ENCODE measurements around the gene CDYL2.

Gene CDYL2

DNA sequence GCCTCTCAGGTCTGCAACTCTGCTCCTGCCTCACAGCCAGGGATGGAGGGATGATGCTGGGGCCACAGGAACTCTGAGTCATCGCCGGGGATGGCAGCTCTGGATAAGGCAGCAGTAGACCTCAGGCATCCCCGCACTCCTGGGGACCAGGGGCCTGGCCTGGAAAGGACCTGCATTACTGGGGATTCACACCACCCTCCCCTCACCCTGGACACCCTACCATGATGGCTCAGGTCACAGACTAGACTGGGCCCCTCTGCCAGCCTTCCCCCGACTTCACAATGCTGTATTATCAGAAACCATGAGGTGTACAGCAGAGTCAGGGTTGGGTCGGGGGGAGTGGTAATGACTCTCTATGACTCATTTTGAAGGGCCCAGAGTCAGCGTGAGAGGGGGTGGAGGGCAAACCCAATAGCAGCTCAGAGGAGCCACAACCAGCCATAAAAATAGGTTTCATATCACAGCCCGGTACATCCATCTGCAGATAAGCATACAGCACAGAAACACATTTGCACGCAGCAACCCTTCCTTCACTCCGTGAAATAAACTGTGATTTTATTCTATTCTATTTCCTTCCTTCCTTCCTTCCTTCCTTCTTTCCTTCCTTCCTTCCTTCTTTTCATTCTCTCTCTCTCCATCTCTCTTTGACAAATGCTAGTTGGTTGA is 234.8 kb downstream of the CDYL2 start:
- TF ChIP-seq ZNF8 (CRISPR knock-in tag; IDR thresholded peaks at IDR 0.05), result no peak
- ATAC-seq, result no peak

GRCh38 chr16:80564394-80564793 is 240.0 kb downstream of the CDYL2 start:
- no peak for ATAC-seq
- TF ChIP-seq ZFP3 (CRISPR knock-in tag; IDR thresholded peaks at IDR 0.05) (no peak), OSR1 (CRISPR knock-in tag; IDR thresholded peaks at IDR 0.05) (no peak), ZC3H10 (CRISPR knock-in tag; IDR thresholded peaks at IDR 0.05) (no peak), CSDC2 (CRISPR knock-in tag; IDR thresholded peaks at IDR 0.05) (no peak), TCF4 (CRISPR knock-in tag; IDR thresholded peaks at IDR 0.05; ENCODE audit: borderline replicate concordance) (no peak), GLIS3 (CRISPR knock-in tag; IDR thresholded peaks at IDR 0.05) (no peak), ZNF565 (CRISPR knock-in tag; conservative IDR thresholded peaks at IDR 0.05; ENCODE audit: low read depth) (no peak)

GRCh38 chr16:80563066-80563465 is 241.3 kb downstream of the CDYL2 start:
- ATAC-seq, result no peak
- no peak for TF ChIP-seq ZC3H10 (CRISPR knock-in tag; IDR thresholded peaks at IDR 0.05)
- no peak for TF ChIP-seq GLIS3 (CRISPR knock-in tag; IDR thresholded peaks at IDR 0.05)
- TF ChIP-seq ISL1 (CRISPR knock-in tag; IDR thresholded peaks at IDR 0.05), result no peak
- TF ChIP-seq ZFP3 (CRISPR knock-in tag; IDR thresholded peaks at IDR 0.05), result no peak
- no peak for TF ChIP-seq ARNTL (CRISPR knock-in tag; IDR thresholded peaks at IDR 0.05; ENCODE audit: borderline replicate concordance, low read depth)
- TF ChIP-seq PPARA (CRISPR knock-in tag; IDR thresholded peaks at IDR 0.05; ENCODE audit: borderline replicate concordance), result no peak
- TF ChIP-seq ZNF8 (CRISPR knock-in tag; IDR thresholded peaks at IDR 0.05), result no peak
- TF ChIP-seq, protein P1, sequence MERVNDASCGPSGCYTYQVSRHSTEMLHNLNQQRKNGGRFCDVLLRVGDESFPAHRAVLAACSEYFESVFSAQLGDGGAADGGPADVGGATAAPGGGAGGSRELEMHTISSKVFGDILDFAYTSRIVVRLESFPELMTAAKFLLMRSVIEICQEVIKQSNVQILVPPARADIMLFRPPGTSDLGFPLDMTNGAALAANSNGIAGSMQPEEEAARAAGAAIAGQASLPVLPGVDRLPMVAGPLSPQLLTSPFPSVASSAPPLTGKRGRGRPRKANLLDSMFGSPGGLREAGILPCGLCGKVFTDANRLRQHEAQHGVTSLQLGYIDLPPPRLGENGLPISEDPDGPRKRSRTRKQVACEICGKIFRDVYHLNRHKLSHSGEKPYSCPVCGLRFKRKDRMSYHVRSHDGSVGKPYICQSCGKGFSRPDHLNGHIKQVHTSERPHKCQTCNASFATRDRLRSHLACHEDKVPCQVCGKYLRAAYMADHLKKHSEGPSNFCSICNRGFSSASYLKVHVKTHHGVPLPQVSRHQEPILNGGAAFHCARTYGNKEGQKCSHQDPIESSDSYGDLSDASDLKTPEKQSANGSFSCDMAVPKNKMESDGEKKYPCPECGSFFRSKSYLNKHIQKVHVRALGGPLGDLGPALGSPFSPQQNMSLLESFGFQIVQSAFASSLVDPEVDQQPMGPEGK (CRISPR knock-in tag; IDR thresholded peaks at IDR 0.05; ENCODE audit: borderline replicate concordance), result no peak

DNA sequence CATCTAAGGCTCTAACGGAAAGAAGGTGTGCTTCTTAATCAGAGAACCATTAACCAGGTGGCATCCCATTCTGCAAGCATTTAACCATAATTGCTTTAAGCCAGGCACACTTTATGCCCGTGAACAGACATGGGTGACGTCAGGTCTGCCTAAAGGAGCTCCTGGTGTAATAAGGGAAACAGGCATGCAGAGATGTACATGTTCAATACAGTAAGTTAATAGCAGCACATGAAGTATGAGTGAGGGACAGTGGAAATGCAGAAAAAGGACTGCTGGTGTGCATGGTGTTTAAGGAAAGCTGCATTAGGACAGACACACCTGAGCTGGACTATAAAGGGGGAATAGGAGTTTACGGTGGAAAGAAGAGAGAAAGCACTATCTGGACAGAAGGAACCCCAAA is 245.0 kb downstream of the CDYL2 start:
- TF ChIP-seq PPARA (CRISPR knock-in tag; IDR thresholded peaks at IDR 0.05; ENCODE audit: borderline replicate concordance), result no peak
- no peak for TF ChIP-seq ZNF8 (CRISPR knock-in tag; IDR thresholded peaks at IDR 0.05)
- TF ChIP-seq GLIS3 (CRISPR knock-in tag; IDR thresholded peaks at IDR 0.05), result no peak
- TF ChIP-seq, protein P2, sequence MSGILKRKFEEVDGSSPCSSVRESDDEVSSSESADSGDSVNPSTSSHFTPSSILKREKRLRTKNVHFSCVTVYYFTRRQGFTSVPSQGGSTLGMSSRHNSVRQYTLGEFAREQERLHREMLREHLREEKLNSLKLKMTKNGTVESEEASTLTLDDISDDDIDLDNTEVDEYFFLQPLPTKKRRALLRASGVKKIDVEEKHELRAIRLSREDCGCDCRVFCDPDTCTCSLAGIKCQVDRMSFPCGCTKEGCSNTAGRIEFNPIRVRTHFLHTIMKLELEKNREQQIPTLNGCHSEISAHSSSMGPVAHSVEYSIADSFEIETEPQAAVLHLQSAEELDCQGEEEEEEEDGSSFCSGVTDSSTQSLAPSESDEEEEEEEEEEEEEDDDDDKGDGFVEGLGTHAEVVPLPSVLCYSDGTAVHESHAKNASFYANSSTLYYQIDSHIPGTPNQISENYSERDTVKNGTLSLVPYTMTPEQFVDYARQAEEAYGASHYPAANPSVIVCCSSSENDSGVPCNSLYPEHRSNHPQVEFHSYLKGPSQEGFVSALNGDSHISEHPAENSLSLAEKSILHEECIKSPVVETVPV (CRISPR knock-in tag; IDR thresholded peaks at IDR 0.05), result no peak
- no peak for TF ChIP-seq ESRRG (CRISPR knock-in tag; IDR thresholded peaks at IDR 0.05)
- TF ChIP-seq ZFP30 (CRISPR knock-in tag; IDR thresholded peaks at IDR 0.05), result no peak
- no peak for TF ChIP-seq ZFP3 (CRISPR knock-in tag; IDR thresholded peaks at IDR 0.05)
- no peak for TF ChIP-seq OSR1 (CRISPR knock-in tag; IDR thresholded peaks at IDR 0.05)
- no peak for TF ChIP-seq ZNF565 (CRISPR knock-in tag; conservative IDR thresholded peaks at IDR 0.05; ENCODE audit: low read depth)
- no peak for TF ChIP-seq ZC3H10 (CRISPR knock-in tag; IDR thresholded peaks at IDR 0.05)
- no peak for TF ChIP-seq CSDC2 (CRISPR knock-in tag; IDR thresholded peaks at IDR 0.05)
- TF ChIP-seq BACH2 (CRISPR knock-in tag; IDR thresholded peaks at IDR 0.05; ENCODE audit: borderline replicate concordance), result no peak
- TF ChIP-seq, protein P3, sequence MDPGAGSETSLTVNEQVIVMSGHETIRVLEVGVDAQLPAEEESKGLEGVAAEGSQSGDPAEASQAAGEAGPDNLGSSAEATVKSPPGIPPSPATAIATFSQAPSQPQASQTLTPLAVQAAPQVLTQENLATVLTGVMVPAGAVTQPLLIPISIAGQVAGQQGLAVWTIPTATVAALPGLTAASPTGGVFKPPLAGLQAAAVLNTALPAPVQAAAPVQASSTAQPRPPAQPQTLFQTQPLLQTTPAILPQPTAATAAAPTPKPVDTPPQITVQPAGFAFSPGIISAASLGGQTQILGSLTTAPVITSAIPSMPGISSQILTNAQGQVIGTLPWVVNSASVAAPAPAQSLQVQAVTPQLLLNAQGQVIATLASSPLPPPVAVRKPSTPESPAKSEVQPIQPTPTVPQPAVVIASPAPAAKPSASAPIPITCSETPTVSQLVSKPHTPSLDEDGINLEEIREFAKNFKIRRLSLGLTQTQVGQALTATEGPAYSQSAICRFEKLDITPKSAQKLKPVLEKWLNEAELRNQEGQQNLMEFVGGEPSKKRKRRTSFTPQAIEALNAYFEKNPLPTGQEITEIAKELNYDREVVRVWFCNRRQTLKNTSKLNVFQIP (CRISPR knock-in tag; IDR thresholded peaks at IDR 0.05; ENCODE audit: borderline replicate concordance, low read depth), result no peak
- no peak for TF ChIP-seq ISL1 (CRISPR knock-in tag; IDR thresholded peaks at IDR 0.05)
- TF ChIP-seq TOX (CRISPR knock-in tag; IDR thresholded peaks at IDR 0.05; ENCODE audit: borderline replicate concordance), result no peak
- TF ChIP-seq ZNF70 (CRISPR knock-in tag; IDR thresholded peaks at IDR 0.05), result no peak
- no peak for TF ChIP-seq ARNTL (CRISPR knock-in tag; IDR thresholded peaks at IDR 0.05; ENCODE audit: borderline replicate concordance, low read depth)
- no peak for TF ChIP-seq TCF4 (CRISPR knock-in tag; IDR thresholded peaks at IDR 0.05; ENCODE audit: borderline replicate concordance)
- no peak for ATAC-seq

GRCh38 chr16:80557037-80557436 is 247.4 kb downstream of the CDYL2 start:
- no peak for ATAC-seq
- TF ChIP-seq TOX (CRISPR knock-in tag; IDR thresholded peaks at IDR 0.05; ENCODE audit: borderline replicate concordance), result no peak
- TF ChIP-seq, protein P3 (CRISPR knock-in tag; IDR thresholded peaks at IDR 0.05; ENCODE audit: borderline replicate concordance, low read depth), result no peak
- no peak for TF ChIP-seq ZNF70 (CRISPR knock-in tag; IDR thresholded peaks at IDR 0.05)
- no peak for TF ChIP-seq ARNTL (CRISPR knock-in tag; IDR thresholded peaks at IDR 0.05; ENCODE audit: borderline replicate concordance, low read depth)
- no peak for TF ChIP-seq ZFP3 (CRISPR knock-in tag; IDR thresholded peaks at IDR 0.05)
- no peak for TF ChIP-seq BACH2 (CRISPR knock-in tag; IDR thresholded peaks at IDR 0.05; ENCODE audit: borderline replicate concordance)
- no peak for TF ChIP-seq SNAI2 (CRISPR knock-in tag; IDR thresholded peaks at IDR 0.05)
- TF ChIP-seq ZNF8 (CRISPR knock-in tag; IDR thresholded peaks at IDR 0.05), result no peak
- no peak for TF ChIP-seq ISL1 (CRISPR knock-in tag; IDR thresholded peaks at IDR 0.05)
- TF ChIP-seq CSDC2 (CRISPR knock-in tag; IDR thresholded peaks at IDR 0.05), result no peak
- TF ChIP-seq CREB5 (CRISPR knock-in tag; IDR thresholded peaks at IDR 0.05; ENCODE audit: low read depth), result no peak
- TF ChIP-seq ESRRG (CRISPR knock-in tag; IDR thresholded peaks at IDR 0.05), result no peak

Data from SK-N-SH treated with all-trans-retinoic acid at 6 μM for 48 hours (cell line).